Lower leg skin (tissue), 3 donors: Measurements from ENCODE around the gene OR52I2.

Experiments
- CTCF ChIP-seq, 3 donors: fragments of 450-650 bp; IDR thresholded peaks; one replicate each; pipeline ENCODE4 v1.5.1; 2016; ENCODE audit warnings: antibody characterized with exemption in 3 of 3, mild to moderate bottlenecking in 3 of 3, moderate library complexity in 2 of 3
- POLR2A ChIP-seq, 2 donors: fragments of 450-650 bp; IDR thresholded peaks; one replicate each; pipeline ENCODE4 v1.6.1; 2016 to 2017; ENCODE audit warnings: antibody characterized with exemption in 2 of 2, mild to moderate bottlenecking in 1 of 2, moderate library complexity in 1 of 2

- TF ChIP-seq CTCF (IDR thresholded peaks at IDR 0.05) = no peak
- TF ChIP-seq POLR2A (IDR thresholded peaks at IDR 0.05) = no peak
Measured at GRCh38 chr11:4578624-4579023, 2.9 kb upstream of the OR52I2 start.
